IPS-18c (cell line): Measurements from ENCODE around the gene PSMD8.
"Not testable (repeated sequence)": the region's sequence is repeated elsewhere in the genome, so short reads cannot be mapped to it uniquely, and the experiment has no call there.

Experiments used
- H3K4me3 ChIP-seq: 2 replicates; pipeline ENCODE4 v1.7.0; 2013; ENCODE audit warnings: low read depth, mild to moderate bottlenecking, low read length, moderate library complexity; ENCODE audit not compliant: insufficient read depth
- H3K9me3 ChIP-seq: one replicate; pipeline ENCODE4 v1.6.1; 2013; ENCODE audit warnings: mild to moderate bottlenecking, low read length, moderate library complexity; ENCODE audit not compliant: control insufficient read depth, insufficient read depth

Gene PSMD8

DNA sequence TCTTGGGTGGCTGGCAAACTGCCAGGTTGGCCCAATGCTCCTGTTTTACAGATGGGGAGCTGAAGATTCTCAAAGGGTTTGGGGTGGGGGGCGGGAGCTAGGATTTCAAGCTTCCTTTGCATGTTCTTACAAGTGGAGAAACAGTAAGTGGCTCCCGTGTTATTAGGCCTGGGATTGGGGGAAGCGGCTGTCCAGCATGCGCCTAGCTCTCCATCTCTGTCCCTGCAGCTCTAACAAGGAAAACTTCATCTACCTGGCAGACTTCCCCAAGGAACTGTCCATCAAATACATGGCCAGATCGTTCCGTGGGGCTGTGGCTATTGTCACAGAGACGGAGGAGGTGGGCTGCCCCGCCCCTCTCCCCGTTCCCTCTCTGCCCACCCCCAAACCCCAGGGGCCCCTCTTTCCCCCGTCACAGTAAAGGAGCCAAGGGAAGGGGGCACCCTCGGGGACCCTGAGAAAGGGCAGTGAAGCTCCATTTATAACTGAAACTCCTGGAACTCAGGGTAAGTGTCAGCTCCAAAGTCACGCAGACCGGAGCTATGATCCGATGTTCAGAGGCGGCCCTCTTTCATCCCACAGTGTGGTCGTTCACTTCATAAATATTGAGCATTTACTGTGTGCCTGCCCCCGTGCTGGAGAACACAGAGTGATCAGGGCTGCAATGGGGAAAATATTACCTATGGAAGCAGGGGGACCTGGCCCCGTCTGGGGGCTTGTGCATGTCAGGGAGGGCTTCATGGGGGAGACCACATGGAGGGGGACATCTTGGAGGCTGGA lies 14.9 kb upstream of the PSMD8 start:
- no peak overlapping the region for H3K4me3 ChIP-seq
- no peaks in the 10 kb centered on the region for H3K9me3 ChIP-seq

DNA sequence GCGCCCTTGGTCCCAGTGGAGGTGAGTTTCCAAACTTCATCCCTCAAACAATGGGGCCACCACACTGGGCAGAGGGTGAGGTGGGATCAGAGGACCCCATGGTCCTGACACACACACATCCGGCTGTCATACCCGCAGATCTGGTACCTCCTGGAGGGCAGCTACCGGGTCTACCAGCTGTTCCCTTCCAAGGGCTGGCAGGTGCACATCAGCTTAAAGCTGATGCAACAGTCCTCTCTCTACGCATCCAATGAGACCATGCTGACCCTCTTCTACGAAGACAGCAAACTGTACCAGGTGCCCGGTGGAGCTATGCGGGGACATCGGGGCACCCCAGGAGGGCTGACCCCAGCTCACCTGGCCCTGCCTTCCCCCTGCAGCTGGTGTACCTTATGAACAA lies 14.0 kb upstream of the PSMD8 start:
- H3K4me3 ChIP-seq, result no peak overlapping the region
- peaks cover 5% of the 10 kb centered on the region for H3K9me3 ChIP-seq

- Histone ChIP-seq H3K4me3 (peak overlapping the region; percentile 87; the same call in 1 of the 2 replicates), H3K9me3 (peaks cover 5% of the 10 kb centered on the region)
Measured at GRCh38 chr19:38360839-38361631, 13.3 kb upstream of the PSMD8 start.

DNA sequence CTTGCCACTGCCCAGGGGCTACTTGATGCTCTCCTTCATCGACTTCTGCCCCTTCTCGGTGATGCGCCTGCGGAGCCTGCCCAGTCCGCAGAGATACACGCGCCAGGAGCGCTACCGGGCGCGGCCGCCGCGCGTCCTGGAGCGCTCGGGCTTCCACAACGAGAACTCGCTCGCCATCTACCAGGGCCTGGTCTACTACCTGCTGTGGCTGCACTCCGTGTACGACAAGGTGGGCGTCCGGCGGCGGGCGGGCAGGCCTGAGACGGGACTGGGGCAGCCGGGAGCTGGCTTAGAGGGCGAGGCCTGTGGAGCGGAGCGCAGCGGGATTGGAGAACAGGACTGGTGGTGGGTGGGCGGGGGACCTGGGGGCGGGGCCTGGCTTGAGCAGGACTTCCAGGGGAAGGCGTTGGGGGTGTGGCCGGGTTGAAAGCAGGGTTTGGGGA lies 12.7 kb upstream of the PSMD8 start:
- peak overlapping the region; percentile 87 for H3K4me3 ChIP-seq
- H3K9me3 ChIP-seq, result peaks cover 5% of the 10 kb centered on the region

GRCh38 chr19:38362076-38362945 lies 12.1 kb upstream of the PSMD8 start:
- Histone ChIP-seq H3K4me3 (peak overlapping the region; percentile 87), H3K9me3 (peaks cover 5% of the 10 kb centered on the region)

GRCh38 chr19:38362946-38363688 lies 11.3 kb upstream of the PSMD8 start:
- peak overlapping the region; percentile 87 for H3K4me3 ChIP-seq
- H3K9me3 ChIP-seq, result not testable (repeated sequence)

DNA sequence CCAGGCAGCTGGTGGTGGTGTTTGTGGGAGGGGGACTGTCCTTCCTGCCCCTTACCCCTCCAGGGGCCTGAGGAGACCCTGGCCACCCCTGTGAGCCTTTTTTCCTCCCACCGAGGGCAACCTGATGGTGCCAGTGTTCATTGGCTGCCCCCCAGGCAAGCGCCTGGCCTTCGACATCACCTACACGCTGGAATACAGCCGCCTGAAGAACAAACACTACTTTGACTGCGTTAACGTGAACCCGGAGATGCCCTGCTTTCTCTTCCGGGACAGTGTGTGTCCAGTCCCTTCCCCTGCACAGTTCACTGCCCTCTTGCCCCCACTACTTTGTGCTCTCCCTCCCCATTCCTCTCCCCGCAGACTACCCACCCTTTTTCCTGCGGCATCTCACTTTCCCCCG lies 7.3 kb upstream of the PSMD8 start:
- Histone ChIP-seq H3K4me3 (no peak overlapping the region), H3K9me3 (peaks cover 5% of the 10 kb centered on the region)

DNA sequence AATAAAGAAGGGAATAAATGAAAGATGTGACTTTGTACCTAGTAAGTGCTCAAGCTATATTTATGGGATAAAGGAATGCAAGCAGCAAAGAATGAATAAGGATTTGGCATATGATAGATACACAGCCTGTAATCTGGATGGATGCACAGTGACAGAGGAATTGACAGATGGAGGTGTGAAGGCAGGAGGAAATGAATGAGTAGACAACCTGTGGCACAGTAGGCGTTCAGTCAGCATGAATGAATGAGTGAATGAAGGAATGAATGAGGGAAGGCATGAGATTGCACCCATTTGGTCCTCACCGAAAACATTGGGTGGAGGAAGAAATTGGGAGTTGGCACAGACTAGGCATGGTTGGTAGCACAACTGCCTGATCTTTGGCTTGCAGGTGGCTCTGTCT lies 4.8 kb upstream of the PSMD8 start:
- Histone ChIP-seq H3K4me3 (no peak overlapping the region), H3K9me3 (peaks cover 4% of the 10 kb centered on the region)

- Histone ChIP-seq H3K9me3 (peaks cover 2% of the 10 kb centered on the region), H3K4me3 (no peak overlapping the region)
Measured at GRCh38 chr19:38370299-38370698, 4.1 kb upstream of the PSMD8 start.

- H3K9me3 ChIP-seq, result peaks cover 2% of the 10 kb centered on the region
- H3K4me3 ChIP-seq, result no peak overlapping the region
Measured at GRCh38 chr19:38371081-38371480, 3.3 kb upstream of the PSMD8 start.

DNA sequence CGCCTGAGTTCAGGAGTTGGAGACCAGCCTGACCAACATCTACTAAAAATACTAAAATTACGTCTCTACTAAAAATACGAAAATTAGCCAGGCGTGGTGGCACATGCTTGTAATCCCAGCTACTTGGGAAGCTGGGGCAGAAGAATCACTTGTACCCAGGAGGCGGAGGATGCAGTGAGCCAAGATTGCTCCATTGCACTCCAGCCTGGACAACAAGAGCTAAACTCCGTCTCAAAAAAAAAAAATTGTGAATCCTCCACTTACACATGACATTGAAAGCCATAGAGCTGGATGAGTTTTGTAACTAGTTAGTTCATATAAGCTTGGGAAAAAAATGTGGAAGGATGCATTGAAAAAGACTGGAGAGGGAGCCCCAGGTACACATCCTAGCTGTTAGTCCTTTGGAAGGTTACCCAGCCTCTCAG lies 452 bp upstream of the PSMD8 start:
- H3K9me3 ChIP-seq, result peaks cover 2% of the 10 kb centered on the region
- peak overlapping the region; percentile 29 for H3K4me3 ChIP-seq

DNA sequence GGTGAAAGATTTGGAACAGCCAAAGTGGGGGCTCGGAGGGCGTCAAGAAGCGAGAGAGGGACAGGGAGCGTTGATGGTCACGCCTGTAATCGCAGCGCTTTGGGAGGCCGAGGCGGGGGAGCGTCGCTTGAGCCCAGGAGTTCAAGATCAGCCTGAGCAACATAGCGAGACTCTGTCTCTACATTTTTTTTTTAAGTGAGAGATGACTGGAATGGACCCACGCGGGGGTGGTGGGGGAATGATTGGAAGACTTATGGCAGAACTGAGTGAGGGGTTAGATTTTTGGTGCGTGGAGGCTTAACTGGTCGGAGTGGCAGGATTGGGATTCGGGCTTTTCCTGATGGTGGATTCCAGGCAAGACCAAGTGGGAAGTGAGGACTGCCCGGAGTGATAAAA lies 725 bp downstream of the PSMD8 start:
- H3K9me3 ChIP-seq, result peaks cover 2% of the 10 kb centered on the region
- H3K4me3 ChIP-seq, result peak overlapping the region; percentile 92

DNA sequence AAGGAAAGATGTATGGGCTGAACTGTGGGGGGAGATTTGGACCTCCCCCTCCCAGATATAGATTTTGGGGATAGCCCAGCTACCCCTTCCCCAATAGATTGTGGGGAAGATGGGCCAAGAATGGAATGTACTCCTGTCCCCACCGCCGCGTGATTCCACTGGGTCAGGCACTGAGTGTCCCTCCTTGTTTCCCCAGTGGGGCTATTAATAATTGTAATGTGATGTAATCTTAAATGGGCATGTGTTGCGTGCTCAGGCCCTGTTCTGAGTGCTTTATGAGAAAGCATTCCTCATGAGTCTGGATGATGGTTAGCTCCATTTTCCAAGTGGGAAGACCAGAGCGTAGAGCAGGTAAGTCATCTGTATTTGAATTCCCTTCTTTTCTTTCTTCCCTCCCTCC lies 1.4 kb downstream of the PSMD8 start:
- H3K9me3 ChIP-seq, result peaks cover 2% of the 10 kb centered on the region
- peak overlapping the region; percentile 92 for H3K4me3 ChIP-seq

- H3K4me3 ChIP-seq, result no peak overlapping the region
- H3K9me3 ChIP-seq, result peaks cover 2% of the 10 kb centered on the region
Measured at GRCh38 chr19:38376576-38376975, 2.2 kb downstream of the PSMD8 start.

- Histone ChIP-seq H3K9me3 (peaks cover 2% of the 10 kb centered on the region), H3K4me3 (no peak overlapping the region)
Measured at GRCh38 chr19:38377052-38377451, 2.7 kb downstream of the PSMD8 start.

GRCh38 chr19:38378866-38379265 lies 4.5 kb downstream of the PSMD8 start:
- Histone ChIP-seq H3K9me3 (peaks cover 2% of the 10 kb centered on the region), H3K4me3 (no peak overlapping the region)

- H3K9me3 ChIP-seq, result no peaks in the 10 kb centered on the region
- no peak overlapping the region for H3K4me3 ChIP-seq
Measured at GRCh38 chr19:38381138-38381537, 6.8 kb downstream of the PSMD8 start.
